Uterus (tissue), 2 donors: Measurements from ENCODE around the gene C21orf58.

Experiments
- CTCF ChIP-seq, 4 experiments: fragments of 200-600 bp in 2 of 4; fragments of 450-650 bp in 2 of 4; sonication (generic) in 2 of 4; IDR thresholded peaks; one replicate each; pipeline ENCODE4 v1.5.1; 2016 to 2019; ENCODE audit warnings: antibody characterized with exemption in 4 of 4, mild to moderate bottlenecking in 2 of 4, moderate library complexity in 1 of 4
- POLR2A ChIP-seq, 2 donors: fragments of 450-650 bp; IDR thresholded peaks; one replicate each; pipeline ENCODE4 v1.6.1; 2016; ENCODE audit warnings: antibody characterized with exemption in 2 of 2, mild to moderate bottlenecking in 1 of 2, moderate library complexity in 1 of 2

DNA sequence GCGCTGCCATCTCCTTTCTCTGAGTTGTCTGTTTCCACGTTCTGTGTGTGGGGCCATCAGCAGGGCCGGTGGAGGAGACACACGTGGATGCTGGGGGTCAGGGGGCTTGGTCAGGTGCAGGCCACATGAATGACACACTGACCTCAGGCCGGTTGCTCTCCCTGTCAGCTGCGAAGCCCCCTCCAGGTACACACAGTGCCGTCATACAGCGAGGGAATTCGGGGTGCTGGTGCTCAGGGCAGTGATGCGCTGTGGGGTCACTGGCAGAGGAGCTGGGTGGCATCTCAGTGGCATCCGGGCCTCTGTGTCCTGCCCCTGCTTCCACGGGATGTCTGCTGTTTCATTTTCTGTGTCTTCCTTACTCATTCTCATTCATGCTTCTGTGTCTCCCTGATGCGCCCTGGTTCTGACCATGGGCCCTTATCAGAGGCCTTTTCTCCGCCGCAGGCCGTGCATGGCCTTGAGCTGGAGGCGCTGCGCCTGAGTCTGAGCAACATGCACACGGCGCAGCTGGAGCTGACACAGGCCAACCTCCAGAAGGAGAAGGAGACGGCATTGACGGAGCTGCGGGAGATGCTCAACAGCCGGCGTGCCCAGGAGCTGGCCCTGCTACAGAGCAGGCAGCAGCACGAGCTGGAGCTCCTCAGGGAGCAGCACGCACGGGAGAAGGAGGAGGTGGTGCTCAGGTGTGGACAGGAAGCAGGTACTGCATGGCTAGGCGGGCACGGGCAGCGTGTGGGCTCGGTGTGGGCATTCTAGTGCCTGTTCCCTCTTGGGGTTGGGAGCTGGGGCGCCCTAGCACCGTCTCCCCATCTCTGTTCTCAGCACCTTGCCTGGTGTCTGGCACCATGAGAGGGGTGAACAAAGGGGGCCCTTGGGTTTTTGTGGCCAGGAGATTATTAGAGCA, 22.9 kb upstream of the C21orf58 start:
- TF ChIP-seq CTCF (IDR thresholded peaks at IDR 0.05) (no peak), POLR2A (IDR thresholded peaks at IDR 0.05) (no peak)
